ENCODE measurements around the gene CHST11.

- no peak for TF ChIP-seq CTCF (IDR thresholded peaks at IDR 0.05; ENCODE audit: low read depth, low read length, missing input control)
- TF ChIP-seq, protein P1, sequence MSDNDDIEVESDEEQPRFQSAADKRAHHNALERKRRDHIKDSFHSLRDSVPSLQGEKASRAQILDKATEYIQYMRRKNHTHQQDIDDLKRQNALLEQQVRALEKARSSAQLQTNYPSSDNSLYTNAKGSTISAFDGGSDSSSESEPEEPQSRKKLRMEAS (IDR thresholded peaks at IDR 0.05): no peak
- TF ChIP-seq JUND (IDR thresholded peaks at IDR 0.05): no peak
- TF ChIP-seq RAD21 (IDR thresholded peaks at IDR 0.05): no peak
- no peak for TF ChIP-seq TAF1 (conservative IDR thresholded peaks at IDR 0.05)
- no peak for TF ChIP-seq FOXA1 (IDR thresholded peaks at IDR 0.05)
- TF ChIP-seq, protein P2, sequence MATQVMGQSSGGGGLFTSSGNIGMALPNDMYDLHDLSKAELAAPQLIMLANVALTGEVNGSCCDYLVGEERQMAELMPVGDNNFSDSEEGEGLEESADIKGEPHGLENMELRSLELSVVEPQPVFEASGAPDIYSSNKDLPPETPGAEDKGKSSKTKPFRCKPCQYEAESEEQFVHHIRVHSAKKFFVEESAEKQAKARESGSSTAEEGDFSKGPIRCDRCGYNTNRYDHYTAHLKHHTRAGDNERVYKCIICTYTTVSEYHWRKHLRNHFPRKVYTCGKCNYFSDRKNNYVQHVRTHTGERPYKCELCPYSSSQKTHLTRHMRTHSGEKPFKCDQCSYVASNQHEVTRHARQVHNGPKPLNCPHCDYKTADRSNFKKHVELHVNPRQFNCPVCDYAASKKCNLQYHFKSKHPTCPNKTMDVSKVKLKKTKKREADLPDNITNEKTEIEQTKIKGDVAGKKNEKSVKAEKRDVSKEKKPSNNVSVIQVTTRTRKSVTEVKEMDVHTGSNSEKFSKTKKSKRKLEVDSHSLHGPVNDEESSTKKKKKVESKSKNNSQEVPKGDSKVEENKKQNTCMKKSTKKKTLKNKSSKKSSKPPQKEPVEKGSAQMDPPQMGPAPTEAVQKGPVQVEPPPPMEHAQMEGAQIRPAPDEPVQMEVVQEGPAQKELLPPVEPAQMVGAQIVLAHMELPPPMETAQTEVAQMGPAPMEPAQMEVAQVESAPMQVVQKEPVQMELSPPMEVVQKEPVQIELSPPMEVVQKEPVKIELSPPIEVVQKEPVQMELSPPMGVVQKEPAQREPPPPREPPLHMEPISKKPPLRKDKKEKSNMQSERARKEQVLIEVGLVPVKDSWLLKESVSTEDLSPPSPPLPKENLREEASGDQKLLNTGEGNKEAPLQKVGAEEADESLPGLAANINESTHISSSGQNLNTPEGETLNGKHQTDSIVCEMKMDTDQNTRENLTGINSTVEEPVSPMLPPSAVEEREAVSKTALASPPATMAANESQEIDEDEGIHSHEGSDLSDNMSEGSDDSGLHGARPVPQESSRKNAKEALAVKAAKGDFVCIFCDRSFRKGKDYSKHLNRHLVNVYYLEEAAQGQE (IDR thresholded peaks at IDR 0.05): no peak
- no peak for TF ChIP-seq ATF3 (IDR thresholded peaks at IDR 0.05)
- TF ChIP-seq, protein P3, sequence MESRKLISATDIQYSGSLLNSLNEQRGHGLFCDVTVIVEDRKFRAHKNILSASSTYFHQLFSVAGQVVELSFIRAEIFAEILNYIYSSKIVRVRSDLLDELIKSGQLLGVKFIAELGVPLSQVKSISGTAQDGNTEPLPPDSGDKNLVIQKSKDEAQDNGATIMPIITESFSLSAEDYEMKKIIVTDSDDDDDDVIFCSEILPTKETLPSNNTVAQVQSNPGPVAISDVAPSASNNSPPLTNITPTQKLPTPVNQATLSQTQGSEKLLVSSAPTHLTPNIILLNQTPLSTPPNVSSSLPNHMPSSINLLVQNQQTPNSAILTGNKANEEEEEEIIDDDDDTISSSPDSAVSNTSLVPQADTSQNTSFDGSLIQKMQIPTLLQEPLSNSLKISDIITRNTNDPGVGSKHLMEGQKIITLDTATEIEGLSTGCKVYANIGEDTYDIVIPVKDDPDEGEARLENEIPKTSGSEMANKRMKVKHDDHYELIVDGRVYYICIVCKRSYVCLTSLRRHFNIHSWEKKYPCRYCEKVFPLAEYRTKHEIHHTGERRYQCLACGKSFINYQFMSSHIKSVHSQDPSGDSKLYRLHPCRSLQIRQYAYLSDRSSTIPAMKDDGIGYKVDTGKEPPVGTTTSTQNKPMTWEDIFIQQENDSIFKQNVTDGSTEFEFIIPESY (IDR thresholded peaks at IDR 0.05): no peak
- TF ChIP-seq SP1 (IDR thresholded peaks at IDR 0.05): no peak
- no peak for TF ChIP-seq NR2F2 (IDR thresholded peaks at IDR 0.05)
Observed at GRCh38 chr12:104730763-104731162, 274.0 kb downstream of the CHST11 start.

Measured in liver (tissue), 3 donors.